ENCODE measurements around the gene PGPEP1.
"Not testable (repeated sequence)": the region's sequence is repeated elsewhere in the genome, so short reads cannot be mapped to it uniquely, and the experiment has no call there.

PGPEP1 gene

DNA sequence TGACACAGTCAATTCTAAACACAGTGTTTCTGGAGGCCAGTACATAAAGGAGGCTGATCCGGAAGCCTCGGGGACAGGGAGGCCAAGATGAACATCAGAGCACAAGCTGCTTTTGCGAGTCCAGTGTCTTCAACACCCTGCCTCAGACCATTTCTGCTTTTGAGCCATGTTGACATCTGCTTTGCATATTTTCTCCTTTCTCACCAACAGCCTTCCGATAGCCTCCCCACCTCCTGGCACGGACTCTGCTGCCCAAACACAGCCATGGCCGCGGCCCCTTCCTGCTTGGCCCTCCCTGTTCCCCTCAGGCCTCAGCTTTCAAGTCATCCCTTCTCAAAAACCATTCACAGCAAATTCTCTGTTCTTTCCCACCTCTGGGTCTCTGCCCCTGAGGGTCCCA is 53.4 kb downstream of the PGPEP1 start:
- DNase-seq, result no peak

DNA sequence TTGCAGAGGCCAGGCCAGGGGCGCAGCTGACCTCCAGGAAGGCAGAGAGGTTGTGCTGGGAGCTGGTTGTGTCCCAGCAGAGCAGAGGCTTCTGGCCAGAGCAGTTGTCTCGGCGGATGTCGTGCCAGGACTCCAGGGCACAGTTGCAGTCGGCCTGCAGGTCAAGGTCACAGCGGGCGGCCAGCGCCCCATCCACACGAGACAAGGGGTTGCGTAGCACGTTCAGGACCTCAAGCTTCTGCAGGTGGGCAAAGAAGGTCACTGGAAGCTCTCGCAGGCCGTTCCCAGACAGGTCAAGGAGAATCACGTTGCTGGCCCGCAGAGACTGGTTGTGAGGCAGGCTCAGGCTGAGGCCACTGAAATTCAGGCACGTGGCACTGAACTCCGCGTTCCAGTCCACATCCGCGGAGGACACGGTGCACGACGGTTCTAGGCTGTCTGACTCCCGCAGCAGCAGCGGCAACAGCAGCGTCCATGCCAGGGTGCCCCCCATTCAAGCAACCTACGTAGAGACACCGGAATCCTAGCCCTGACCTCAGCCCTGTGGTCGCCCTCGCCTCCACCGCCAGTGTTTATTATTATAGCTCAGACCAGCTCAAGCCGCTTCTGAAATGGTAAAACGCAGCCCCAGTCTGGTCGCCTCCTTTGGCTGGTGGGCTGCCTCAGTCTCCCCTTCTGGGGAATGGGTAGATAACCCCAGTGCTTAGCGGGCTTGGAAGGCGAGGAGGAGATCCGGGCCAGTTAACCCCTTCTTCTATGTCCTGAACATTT is 56.3 kb downstream of the PGPEP1 start:
- no peak for DNase-seq

DNA sequence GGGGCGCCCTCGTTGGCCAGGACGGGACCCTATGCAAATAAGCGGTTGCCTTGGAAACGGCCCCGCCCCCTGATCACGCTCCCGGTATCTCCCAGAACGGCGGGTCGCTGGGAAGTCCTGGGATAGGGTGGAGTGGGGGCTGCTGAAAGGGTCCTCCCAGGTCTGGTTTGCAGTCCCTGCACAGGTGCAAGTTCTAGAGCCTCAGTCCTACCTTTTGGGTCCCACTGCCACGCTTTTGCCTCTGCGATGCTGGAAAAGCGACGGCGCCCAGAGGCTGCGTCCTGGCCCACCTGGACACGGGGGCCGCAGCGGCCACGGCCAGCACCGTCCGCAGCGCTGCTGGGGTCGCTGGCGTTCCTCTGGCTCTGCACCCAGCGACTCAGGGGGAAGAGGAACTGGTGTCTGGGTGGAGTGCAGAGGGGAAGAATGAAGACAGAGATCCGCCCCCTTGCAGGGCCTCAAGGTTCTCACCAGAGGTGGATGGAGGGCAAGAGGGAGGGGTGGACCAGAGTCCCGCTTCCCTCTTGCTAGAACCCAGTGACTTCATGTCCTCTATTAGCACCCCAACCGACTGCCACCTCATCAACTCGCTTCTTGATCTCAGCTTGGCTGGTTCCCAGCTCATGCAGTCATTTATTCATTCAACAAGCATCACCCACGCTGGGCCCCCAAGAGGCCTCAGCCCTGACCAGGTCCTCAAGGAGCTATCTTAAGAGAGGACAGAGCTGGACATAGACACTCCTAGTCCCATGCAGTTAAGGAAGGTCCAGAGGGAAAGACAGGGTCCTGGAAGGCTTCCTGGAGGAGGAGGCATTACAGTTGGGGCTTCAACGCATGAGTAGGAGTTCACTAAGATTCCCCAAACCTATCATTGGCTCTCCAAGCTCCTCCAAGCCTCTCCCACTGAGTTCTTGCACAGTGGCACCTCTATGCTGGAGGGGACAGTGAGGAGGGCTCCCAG is 57.1 kb downstream of the PGPEP1 start, which contains the start of gene LRRC25:
Gene LRRC25, minus strand, starts transcription at position 381 of the 961 bp plus-strand sequence. CDS start 659 bp downstream, outside the sequence.
- DNase-seq, result peak; percentile 80

DNA sequence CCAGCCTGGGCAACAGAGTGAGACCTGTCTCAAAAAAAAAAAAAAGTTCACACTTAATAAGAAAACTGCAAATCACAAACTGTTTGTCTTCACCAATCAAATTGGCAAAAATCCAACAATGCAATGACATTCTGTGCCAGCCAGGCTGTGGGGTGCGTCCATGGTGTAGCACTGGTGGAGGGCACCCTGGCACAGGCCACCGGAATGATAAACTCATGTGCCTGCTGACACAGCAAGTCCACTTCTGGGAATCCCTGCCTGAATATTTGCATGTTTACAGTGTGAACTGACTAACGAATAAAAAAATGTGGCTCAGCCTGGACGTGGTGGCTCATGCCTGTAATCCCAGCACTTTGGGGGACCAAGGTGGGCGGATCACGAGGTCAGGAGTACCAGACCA is 58.6 kb downstream of the PGPEP1 start:
- DNase-seq, result peak; percentile 83

DNA sequence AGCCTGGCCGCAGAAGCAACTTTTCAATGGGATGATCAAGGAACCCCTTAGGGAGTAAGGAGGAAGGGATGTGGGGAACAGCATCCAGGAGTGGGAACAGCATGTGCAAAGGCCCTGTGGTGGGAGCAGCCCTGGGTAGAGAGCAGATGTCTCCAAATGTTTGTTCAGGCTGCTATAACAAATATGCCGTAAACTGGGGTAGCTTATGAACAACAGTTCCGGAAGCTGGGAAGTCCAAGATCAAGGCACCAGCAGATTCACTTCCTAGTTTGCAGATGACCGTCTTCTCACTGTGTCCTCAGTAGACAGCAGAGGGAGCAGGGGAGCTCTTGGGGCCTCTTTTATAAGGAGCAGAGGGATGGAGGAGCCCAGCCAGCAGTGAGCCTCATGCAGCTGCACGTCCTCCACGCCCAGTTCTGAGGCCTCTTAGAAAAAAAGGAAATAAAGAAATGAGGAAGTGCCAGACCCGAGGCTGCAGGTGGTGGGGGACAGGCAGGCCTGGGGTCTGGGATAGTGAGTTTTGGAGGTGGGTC is 61.2 kb downstream of the PGPEP1 start:
- DNase-seq, result peak; percentile 96

DNA sequence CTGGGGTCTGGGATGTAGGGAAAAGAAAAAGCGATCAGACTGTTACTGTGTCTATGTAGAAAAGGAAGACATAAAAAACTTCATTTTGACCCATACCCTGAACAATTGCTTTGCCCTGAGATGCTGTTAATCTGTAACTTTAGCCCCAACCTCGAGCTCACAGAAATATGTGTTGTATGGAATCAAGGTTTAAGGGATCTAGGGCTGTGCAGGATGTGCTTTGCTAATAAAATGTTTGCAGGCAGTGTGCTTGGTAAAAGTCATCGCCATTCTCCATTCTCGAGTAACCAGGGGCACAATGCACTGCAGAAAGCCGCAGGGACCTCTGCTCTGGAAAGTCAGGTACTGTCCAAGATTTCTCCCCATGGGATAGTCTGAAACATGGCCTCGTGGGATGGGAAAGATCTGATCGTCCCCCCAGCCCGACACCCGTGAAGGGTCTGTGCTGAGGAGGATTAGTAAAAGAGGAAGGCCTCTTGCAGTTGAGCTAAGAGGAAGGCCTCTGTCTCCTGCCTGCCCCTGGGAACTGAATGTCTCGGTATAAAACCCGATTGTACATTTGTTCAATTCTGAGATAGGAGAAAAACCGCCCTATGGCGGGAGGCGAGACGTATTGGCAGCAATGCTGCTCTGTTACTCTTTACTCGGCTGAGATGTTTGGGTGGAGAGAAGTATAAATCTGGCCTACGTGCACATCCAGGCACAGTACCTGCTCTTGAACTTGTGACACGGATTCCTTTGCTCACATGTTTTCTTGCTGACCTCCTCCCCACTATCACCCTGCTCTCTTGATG is 62.3 kb downstream of the PGPEP1 start:
- not testable (repeated sequence) for DNase-seq

DNA sequence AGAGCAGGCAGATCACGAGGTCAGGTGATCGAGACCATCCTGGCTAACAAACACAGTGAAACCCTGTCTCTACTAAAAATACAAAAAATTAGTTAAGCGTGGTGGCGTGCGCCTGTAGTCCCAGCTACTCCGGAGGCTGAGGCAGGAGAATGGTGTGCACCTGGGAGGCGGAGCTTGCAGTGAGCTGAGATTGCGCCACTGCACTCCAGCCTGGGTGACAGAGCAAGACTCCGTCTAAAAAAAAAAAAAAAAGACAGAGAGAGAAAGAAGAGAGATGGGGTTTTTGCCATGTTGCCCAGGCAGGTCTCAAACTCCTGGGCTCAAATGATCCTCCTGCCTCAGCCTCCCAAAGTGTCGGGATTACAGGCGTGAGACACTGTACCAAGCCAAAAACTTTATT is 65.4 kb downstream of the PGPEP1 start:
- not testable (repeated sequence) for DNase-seq

DNA sequence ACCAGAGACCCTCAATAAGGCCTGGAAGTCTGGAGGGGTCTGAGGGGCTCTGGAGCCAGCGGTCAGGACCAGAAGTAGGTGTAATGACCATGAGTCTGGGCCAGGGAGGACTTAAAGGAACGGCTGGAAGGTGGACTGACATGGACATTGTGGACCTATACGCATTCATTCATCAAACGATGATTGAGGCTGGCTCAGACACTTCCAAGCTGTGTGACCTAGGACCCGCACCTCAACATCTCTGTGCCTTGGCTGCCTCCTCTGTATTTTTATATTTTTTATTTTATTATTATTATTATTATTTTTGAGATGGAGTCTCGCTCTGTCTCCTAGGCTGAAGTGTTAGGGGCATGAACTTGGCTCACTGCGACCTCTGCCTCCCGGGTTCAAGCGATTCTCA is 66.4 kb downstream of the PGPEP1 start:
- no peak for DNase-seq

DNA sequence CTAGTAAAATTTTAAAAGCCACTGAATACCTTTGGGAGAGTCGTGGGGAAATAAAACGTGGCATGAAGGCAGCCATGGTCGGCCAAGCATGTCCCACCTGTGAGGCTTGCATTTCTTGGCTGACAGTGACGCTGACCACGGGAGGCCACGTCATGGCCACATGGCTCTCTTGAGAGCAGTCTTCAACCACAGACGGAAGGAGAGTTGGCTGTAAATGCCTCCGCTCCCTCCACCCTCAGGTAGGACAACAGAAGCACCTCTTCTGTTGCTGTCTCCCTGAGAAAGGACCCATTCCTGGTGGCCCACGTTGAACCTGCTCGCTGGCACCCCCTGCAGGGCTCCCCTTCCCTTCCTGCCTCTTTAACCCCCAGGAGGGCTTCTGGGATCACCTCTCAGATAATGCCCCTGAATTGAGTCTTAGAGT is 67.7 kb downstream of the PGPEP1 start:
- peak; percentile 80 for DNase-seq

DNA sequence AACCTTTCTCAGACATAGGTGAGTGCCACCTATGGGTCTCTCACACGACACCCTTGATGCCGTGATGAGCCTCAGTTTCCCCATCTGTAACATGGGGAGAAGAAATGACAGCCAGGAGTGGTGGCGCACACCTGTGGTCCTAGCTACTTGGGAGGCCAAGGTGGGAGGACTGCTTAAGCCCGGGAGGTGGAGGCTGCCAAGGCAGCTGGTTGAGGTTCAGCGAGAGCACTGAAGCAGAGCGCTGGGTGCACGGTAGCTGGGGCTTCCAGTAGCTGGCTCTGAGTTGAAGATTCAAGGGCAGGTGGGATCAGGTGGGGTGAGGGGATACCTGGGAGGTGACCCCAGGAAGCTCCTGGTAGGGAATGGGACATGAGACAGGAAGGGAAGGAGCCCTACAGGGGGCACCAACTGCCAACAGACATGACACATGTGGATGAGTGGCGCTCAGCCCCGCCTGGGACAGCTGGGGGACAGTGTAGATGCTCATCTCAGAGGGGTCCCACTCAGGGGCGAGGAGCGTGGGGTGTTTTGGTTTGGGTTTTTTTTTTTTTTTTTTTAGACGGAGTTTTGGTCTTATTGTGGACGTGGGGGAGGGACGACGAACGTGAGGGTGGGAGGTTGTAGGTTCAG is 72.3 kb downstream of the PGPEP1 start:
- no peak for DNase-seq

DNA sequence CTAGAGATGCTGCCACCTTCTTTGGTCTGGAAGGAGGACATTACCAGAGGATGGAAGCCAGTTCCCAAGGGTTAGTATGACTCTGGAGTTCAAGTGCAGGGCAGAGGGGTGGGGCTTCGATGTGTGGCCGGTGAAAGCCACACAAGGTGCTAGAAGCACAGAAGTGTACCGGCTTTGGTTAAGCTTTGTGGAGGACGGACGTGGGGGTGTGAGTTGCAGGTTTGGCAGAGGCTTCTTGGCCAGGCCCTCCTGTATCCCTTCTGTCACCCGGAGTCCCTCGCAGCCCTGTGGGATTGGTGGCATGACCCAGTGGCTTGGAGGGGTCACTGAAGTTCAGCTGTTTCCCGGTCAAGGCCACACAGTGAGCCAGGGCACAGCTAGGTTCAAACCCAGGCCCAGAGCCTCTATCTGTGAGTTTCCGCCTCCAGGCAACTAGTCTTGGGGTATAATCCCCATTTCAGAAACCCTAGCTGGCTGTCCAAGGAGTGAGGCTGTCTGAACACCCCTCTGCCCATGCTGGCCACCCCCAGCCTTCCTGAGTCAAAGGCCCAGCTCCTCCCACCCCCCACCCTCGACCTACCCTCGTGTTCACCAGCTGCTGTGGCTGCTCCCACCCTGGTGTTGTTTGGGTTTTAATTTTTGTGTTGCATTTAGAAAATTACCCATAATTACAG is 74.2 kb downstream of the PGPEP1 start:
- DNase-seq, result peak; percentile 66

DNA sequence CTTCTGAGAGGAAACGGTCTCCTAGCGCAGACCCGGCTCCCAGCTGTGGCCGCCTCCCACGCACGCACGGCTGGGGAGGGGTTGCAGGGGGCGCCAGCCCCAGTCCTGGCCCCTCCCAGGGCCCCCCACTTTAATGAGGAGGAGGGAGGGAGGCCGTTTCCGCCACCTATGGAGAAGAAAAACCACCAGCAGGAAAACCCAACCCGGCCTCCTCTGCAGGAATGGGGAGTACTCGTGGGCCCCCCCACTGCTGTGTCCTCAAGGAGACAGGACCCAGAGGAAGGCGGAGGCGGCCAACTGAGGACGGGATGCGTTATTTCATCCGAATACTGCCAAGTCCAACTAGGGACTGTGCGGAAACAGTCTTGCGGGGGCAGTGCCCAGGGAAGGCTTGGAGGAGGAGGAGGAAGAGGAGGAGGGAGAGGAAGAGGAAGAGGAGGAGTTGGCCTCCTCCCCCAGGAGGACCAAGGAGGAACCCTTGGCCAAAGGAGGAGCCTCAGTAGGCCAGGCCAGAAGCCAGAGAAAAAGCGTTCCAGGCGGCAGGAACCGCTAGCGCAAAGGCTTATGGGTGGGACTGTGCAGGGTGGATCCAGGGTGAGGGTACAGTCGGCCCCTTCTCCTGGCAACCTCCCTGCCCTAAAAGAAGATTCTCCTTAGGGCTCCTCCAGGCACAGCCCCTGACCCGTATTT is 74.9 kb downstream of the PGPEP1 start:
- DNase-seq, result peak; percentile 77

DNA sequence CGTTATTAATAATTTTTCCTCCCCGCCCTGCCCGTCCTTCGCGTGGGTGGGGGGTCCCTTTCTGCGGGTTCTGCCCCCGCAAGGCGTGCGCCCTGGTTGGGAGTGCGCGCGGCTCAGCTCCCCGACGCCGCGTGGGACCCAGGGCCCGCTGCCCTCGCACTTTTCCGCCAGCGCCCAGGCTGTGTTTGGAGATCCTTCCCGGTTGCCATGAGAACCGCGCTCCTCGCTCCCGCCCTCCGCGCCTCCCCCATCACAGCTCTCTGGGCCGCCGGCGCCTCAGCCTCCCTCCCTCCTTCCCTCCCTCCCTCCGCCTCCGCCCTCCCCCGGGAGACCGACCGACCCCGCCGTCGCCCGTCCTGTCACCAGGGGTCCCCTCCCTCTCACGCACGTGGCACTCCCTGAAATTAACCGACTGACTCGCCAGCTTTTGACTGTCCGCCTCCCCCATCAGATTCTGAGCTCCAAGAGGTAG is 76.4 kb downstream of the PGPEP1 start:
- DNase-seq, result peak; percentile 94

DNA sequence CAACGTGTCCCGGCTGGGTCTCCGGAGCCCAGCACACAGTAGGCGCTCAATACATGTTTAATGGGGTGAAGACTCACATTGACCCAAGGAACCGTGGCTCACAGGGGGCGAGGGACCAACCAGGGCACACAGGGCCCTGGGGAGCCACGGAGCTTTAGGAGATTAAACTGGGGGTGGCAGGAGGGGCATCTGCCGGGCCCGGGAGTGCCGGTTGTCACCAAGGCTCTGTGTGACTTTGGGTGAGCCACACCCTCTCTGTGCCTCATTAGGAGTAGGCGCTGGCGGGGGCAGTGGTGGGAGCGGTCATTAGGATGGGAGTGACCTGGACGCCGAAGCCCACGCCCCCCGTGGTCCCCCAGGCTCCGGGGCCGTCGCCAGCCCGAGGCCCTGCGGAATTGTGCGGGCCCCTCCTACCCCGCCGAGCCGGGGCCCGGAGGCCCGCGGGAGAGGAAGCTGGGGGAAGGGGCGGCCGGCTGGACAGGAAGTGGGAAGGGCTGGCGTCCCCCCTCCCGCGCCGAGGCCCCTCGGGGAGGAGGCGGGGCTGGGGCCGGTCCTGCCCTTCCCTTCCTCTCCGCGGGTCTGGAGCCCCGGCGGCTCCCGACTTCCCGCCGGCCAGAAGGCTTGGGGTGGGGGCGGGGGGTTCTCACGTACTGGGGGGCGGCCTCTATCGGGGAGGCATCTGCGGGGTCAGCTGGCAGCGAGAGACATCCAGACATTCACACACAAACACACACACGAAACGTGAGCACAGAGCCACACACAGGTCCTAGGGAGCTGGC is 77.0 kb downstream of the PGPEP1 start:
- DNase-seq, result peak; percentile 87

DNA sequence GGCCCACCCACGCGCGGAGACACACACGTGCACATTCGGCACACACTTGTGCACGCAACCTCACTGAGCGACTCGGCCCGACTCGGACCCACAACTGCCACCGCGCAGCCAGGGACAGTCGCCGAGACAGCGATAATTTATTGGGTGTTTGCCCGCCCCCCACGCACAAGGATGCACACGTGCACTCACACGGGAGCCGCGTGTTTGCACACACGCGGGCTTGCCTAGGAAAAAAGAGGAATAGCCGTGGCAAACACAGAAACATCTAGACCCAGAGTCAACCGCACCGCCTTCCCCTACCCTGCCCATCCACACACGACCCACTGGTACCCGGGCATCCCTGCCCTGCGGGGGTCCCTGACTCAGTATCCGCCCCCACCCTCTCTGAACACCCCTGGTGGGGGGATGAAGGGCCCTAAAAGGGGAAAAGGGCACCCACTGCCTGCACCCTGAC is 77.7 kb downstream of the PGPEP1 start:
- DNase-seq, result no peak

DNA sequence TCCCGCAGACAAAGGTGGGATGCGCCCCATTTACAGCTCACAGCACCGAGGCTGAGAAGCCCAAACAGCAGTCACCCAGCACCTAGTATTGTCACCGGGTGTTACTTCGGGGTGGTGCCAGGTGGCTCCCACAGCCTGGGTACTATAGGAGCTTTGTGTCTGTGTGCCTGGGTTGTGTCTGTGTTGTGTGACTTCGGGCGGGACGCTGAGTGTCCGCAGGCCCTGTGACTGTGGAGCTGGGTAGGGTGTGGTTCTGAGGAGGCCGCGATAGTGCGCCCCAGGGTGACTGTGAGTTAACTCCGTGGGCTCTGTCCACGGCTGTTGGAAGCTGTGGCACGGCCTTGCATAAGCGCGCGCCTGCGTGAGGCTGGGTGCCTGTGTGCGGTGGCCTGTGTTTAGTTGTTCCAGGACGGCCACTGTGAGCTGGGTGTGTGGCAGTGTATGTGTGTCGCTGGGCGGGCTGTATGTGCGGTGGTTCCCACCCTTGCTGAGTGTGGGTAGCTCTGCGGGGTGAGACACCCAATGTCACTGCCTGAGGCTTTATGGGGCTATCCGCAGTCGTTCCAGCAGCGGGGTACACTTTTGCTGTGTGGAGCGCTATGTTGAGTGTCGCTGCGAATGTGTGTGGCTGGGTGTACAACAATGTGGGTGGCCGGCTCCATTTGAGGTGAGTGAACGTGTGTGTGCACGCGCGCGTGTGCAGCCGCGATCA is 78.2 kb downstream of the PGPEP1 start:
- peak; percentile 76 for DNase-seq

DNA sequence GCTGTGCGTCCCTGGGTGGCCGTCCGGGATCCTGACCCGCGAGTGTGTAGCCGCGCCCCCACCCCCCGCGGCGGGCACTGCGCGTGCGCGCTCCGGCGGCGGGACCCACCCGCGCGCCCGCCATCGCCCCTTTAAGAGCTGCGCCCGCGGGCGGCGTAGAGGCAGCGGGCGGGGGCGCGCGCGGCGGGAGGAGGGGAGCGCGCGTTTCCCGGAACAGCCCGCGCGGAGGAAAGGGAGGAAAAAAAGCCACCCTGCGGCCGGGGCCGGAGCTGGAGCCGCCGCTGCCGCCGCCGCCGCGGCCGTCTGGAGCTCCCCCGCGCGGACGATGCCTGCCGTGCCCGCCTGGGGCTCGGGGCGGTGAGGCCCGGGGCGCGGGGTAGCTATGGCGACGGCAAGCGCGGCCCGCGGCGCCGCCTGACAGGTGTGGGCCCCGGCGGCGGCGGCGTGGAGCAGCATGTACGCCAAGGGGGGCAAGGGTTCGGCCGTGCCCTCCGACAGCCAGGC is 78.8 kb downstream of the PGPEP1 start, which contains the start of gene SSBP4:
Gene SSBP4, plus strand, starts transcription at position 204 of the 504 bp plus-strand sequence. Its CDS starts 251 bp downstream, at position 455.
- peak; percentile 88 for DNase-seq
